SK-N-SH (cell line): ENCODE measurements around the gene B4GALT6. TPM values are rescaled to one million over a fixed set of nuclear protein-coding genes. Genes with fewer than 3 reads are reported as not detected.

Experiments
- CTCF ChIA-PET: fragments of 300-600, 350-600 bp; formaldehyde crosslinking; extraction: SDS; loops from one replicate; lab custom pipeline; 2021; lab: Yijun Ruan, JAX
- POLR2A ChIA-PET: fragments of 350-600 bp; sonication (Branson Sonifier 250); formaldehyde crosslinking; extraction: SDS; loops from one replicate; lab custom pipeline; 2020; ENCODE audit warnings: antibody characterized with exemption, inconsistent platforms; lab: Yijun Ruan, JAX
- DNase-seq: peaks from one replicate; pipeline ENCODE4 v3.0.0; 2012
- H2AFZ ChIP-seq: fragments of 200-600 bp; sonication (generic); 2 replicates; pipeline ENCODE4 v1.8.1; 2016; ENCODE audit warnings: antibody characterized with exemption, mild to moderate bottlenecking, low read depth
- H3F3A ChIP-seq: fragments of 200-600 bp; sonication (generic); replicated peaks from 2 replicates; pipeline ENCODE3; 2016; ENCODE audit warnings: antibody characterized with exemption, mild to moderate bottlenecking; ENCODE audit not compliant: insufficient read depth
- H3K27ac ChIP-seq, 2 experiments: fragments of 200-500 bp in 1 of 2; fragments of 200-600 bp in 1 of 2; sonication (Bioruptor generic) in 1 of 2; sonication (generic), shearing (Covaris generic) in 1 of 2; 2 replicates each; pipeline versions ENCODE4 v1.5.1 to v1.6.1; 2014 to 2016; ENCODE audit warnings: low read depth in 2 of 2, inconsistent platforms in 1 of 2, low read length in 1 of 2, mild to moderate bottlenecking in 1 of 2, mixed read lengths in 1 of 2
- H3K27me3 ChIP-seq: fragments of 200-600 bp; sonication (generic), shearing (Covaris generic); 2 replicates; pipeline ENCODE4 v1.6.1; 2016; ENCODE audit warnings: mixed run types; ENCODE audit not compliant: insufficient read depth
- H3K36me3 ChIP-seq, 2 experiments: fragments of 200-500 bp in 1 of 2; fragments of 200-600 bp in 1 of 2; sonication (Bioruptor generic) in 1 of 2; sonication (generic) in 1 of 2; replicated peaks in 1 of 2; 2 replicates each; pipeline versions ENCODE3 to v1.5.1; 2014 to 2016; ENCODE audit warnings: low read length in 1 of 2, mild to moderate bottlenecking in 1 of 2; ENCODE audit not compliant: insufficient read depth in 2 of 2, control insufficient read depth in 1 of 2
- H3K4me1 ChIP-seq, 2 experiments: fragments of 200-500 bp in 1 of 2; fragments of 200-600 bp in 1 of 2; sonication (Bioruptor generic) in 1 of 2; sonication (generic), shearing (Covaris generic) in 1 of 2; 2 replicates each; pipeline versions ENCODE4 v1.5.1 to v1.6.1; 2014 to 2016; ENCODE audit warnings: low read depth in 1 of 2, low read length in 1 of 2, mixed run types in 1 of 2; ENCODE audit not compliant: insufficient read depth in 2 of 2, control insufficient read depth in 1 of 2
- H3K4me2 ChIP-seq: fragments of 200-600 bp; sonication (generic), shearing (Covaris generic); 2 replicates; pipeline ENCODE4 v1.6.1; 2017; ENCODE audit warnings: mixed run types
- H3K4me3 ChIP-seq, 2 experiments: fragments of 200-500 bp in 1 of 2; fragments of 200-600 bp in 1 of 2; sonication (Bioruptor generic) in 1 of 2; sonication (generic), shearing (Covaris generic) in 1 of 2; 2 replicates each; pipeline versions ENCODE4 v1.5.1 to v1.8.1; 2014 to 2016; ENCODE audit warnings: low read depth in 2 of 2, inconsistent platforms in 1 of 2, low read length in 1 of 2, mild to moderate bottlenecking in 1 of 2, mixed read lengths in 1 of 2, moderate library complexity in 1 of 2
- H3K79me2 ChIP-seq: fragments of 200-600 bp; sonication (generic); 2 replicates; pipeline ENCODE4 v1.8.1; 2017; ENCODE audit warnings: mild to moderate bottlenecking; ENCODE audit not compliant: insufficient read depth
- H3K9ac ChIP-seq: fragments of 200-600 bp; sonication (generic); 2 replicates; pipeline ENCODE4 v1.6.1; 2017; ENCODE audit warnings: mixed run types
- H3K9me2 ChIP-seq: fragments of 200-600 bp; sonication (generic); 2 replicates; pipeline ENCODE4 v1.6.1; 2017; ENCODE audit warnings: mixed run types
- H3K9me3 ChIP-seq: fragments of 200-600 bp; sonication (generic); 2 replicates; pipeline ENCODE4 v1.6.1; 2017; ENCODE audit warnings: mixed run types, mild to moderate bottlenecking, moderate library complexity
- H4K20me1 ChIP-seq: fragments of 200-600 bp; sonication (generic); 2 replicates; pipeline ENCODE4 v1.6.1; 2017; ENCODE audit warnings: mild to moderate bottlenecking, mixed run types; ENCODE audit not compliant: insufficient read depth
- CHD2 ChIP-seq: fragments of 150-350 bp; IDR thresholded peaks from 2 replicates; pipeline ENCODE4 v1.6.1; 2018; ENCODE audit warnings: low read length; ENCODE audit not compliant: partially characterized antibody
- ELF1 ChIP-seq: IDR thresholded peaks from 2 replicates; pipeline ENCODE4 v1.4.0; 2012
- EP300 ChIP-seq, 2 experiments: IDR thresholded peaks; 2 replicates each; pipeline versions ENCODE4 v1.4.0 to v1.6.1; 2012; ENCODE audit warnings: borderline replicate concordance in 1 of 2, low read depth in 1 of 2, low read length in 1 of 2
- GATA2 ChIP-seq: sonication (generic); formaldehyde crosslinking; IDR thresholded peaks from 2 replicates; pipeline ENCODE4 v1.5.0; 2020; ENCODE audit warnings: mild to moderate bottlenecking, missing genetic modification reagents
- JUND ChIP-seq: IDR thresholded peaks from 2 replicates; pipeline ENCODE4 v1.4.0; 2012
- POLR2AphosphoS5 ChIP-seq: IDR thresholded peaks from 2 replicates; pipeline ENCODE4 v1.6.1; 2012; ENCODE audit warnings: low read depth, low read length
- RCOR1 ChIP-seq: fragments of 150-350 bp; IDR thresholded peaks from 2 replicates; pipeline ENCODE4 v1.6.1; 2017; ENCODE audit warnings: antibody characterized with exemption, low read length
- RFX5 ChIP-seq: IDR thresholded peaks from 2 replicates; pipeline ENCODE4 v1.6.1; 2012; ENCODE audit warnings: mild to moderate bottlenecking, improper control_type of control experiment, low read length
- RXRA ChIP-seq: IDR thresholded peaks from 2 replicates; pipeline ENCODE4 v1.4.0; 2012; ENCODE audit warnings: low read depth, mild to moderate bottlenecking, borderline replicate concordance
- SIN3A ChIP-seq: IDR thresholded peaks from 2 replicates; pipeline ENCODE4 v1.6.1; 2012; ENCODE audit warnings: low read depth, mild to moderate bottlenecking, low read length, moderate library complexity, borderline replicate concordance
- SMC3 ChIP-seq: IDR thresholded peaks from 2 replicates; pipeline ENCODE4 v1.6.1; 2012; ENCODE audit warnings: low read depth, low read length, improper control_type of control experiment
- TEAD4 ChIP-seq: IDR thresholded peaks from 2 replicates; pipeline ENCODE4 v1.4.0; 2012; ENCODE audit warnings: mild to moderate bottlenecking, borderline replicate concordance; ENCODE audit not compliant: insufficient read depth
- USF1 ChIP-seq: IDR thresholded peaks from 2 replicates; pipeline ENCODE4 v1.4.0; 2012; ENCODE audit warnings: low read depth, borderline replicate concordance
- YY1 ChIP-seq: IDR thresholded peaks from 2 replicates; pipeline ENCODE4 v1.4.0; 2012; ENCODE audit warnings: low read depth, mild to moderate bottlenecking
- ZBTB33 ChIP-seq: IDR thresholded peaks from 2 replicates; pipeline ENCODE4 v1.4.0; 2012; ENCODE audit warnings: low read depth, borderline replicate concordance
- WGBS: methylation state at CpG from one replicate; pipeline ENCODE4 v1.1.6; 2017; ENCODE audit warnings: low lambda C conversion rate; 5-methylcytosine and 5-hydroxymethylcytosine counted together
- polyA plus RNA-seq, 3 experiments: library from polyadenylated mRNA; depleted of rRNA; stranded (reverse); fragments of >200 nt; gene quantifications; 2 replicates each; pipeline ENCODE4 v1.2.3, GENCODE V29; 2012

B4GALT6 gene
- polyA plus RNA-seq, 1 of the 3 experiments (the other 2 are of a cell fraction): 3.1 TPM

GRCh38 chr18:31672628-31673135, 11.7 kb downstream of the B4GALT6 start:
- H2AFZ ChIP-seq: no peak overlapping the region
- no peaks in the 10 kb centered on the region for H3K27me3 ChIP-seq

GRCh38 chr18:31671951-31672350, 12.4 kb downstream of the B4GALT6 start:
- H3F3A ChIP-seq: peaks cover 3% of the 10 kb centered on the region
- DNase-seq: peak; percentile 51
- no peaks in the 10 kb centered on the region for H3K36me3 ChIP-seq
- no peaks in the 10 kb centered on the region for H3K9me2 ChIP-seq
- ChIA-PET CTCF (interaction anchor here (1.1 to 1.8 kb wide), 5 partner anchors 13 to 115 kb away, joined by 3 to 7 read pairs (median 4); partner anchors contain the start of gene B4GALT6), POLR2A (no interaction called here)
- H4K20me1 ChIP-seq: no peaks in the 10 kb centered on the region
- no peak overlapping the region for H2AFZ ChIP-seq
- H3K9ac ChIP-seq: no peak overlapping the region
- TF ChIP-seq SIN3A (no peak), CHD2 (peak; percentile 12), JUND (no peak), RXRA (no peak), GATA2 (CRISPR knock-in tag) (peak; percentile 59; the same call in 1 of the 2 replicates), SMC3 (no peak), ZBTB33 (no peak)
- no peaks in the 10 kb centered on the region for H3K9me3 ChIP-seq
- H3K4me3 ChIP-seq: no peak overlapping the region
- H3K27me3 ChIP-seq: no peaks in the 10 kb centered on the region
- H3K4me1 ChIP-seq: peaks cover 14 to 26% of the 10 kb centered on the region in 2 experiments; a peak in 3 of 4 replicates
- peak overlapping the region in 1 of 2 experiments; percentile 67; a peak in 2 of 4 replicates for H3K27ac ChIP-seq
- 38% methylated on average over 1 of the region's 1 CpG for WGBS
- 0 out of 2 replicates have a peak overlapping the region, but pooled peaks have one; percentile 22 for H3K4me2 ChIP-seq
- H3K79me2 ChIP-seq: peaks cover 4% of the 10 kb centered on the region; the same call in 1 of the 2 replicates

More at GRCh38 chr18:31672628-31673135, 11.7 kb downstream of the B4GALT6 start:
- DNase-seq: no peak
- POLR2A ChIA-PET: no interaction called here
- Histone ChIP-seq H3K4me1 (peaks cover 14 to 27% of the 10 kb centered on the region in 2 experiments; a peak in 3 of 4 replicates), H3K27ac (peak overlapping the region in 1 of 2 experiments; percentile 67; a peak in 1 of 4 replicates), H3K9me3 (no peaks in the 10 kb centered on the region), H4K20me1 (no peaks in the 10 kb centered on the region), H3K4me2 (peak overlapping the region; percentile 49), H3K36me3 (no peaks in the 10 kb centered on the region), H3K9me2 (no peaks in the 10 kb centered on the region), H3K9ac (no peak overlapping the region), H3K79me2 (peaks cover 12% of the 10 kb centered on the region; the same call in 1 of the 2 replicates), H3F3A (peaks cover 3% of the 10 kb centered on the region), H3K4me3 (peak overlapping the region in 1 of 2 experiments; percentile 18; a peak in 1 of 4 replicates)
- CTCF ChIA-PET: interaction anchor here (1.1 to 1.8 kb wide), 5 partner anchors 12 to 116 kb away, joined by 3 to 7 read pairs (median 4); partner anchors contain the start of gene B4GALT6
- no peak for TF ChIP-seq YY1
- TF ChIP-seq GATA2 (CRISPR knock-in tag): no peak
- TF ChIP-seq RCOR1: no peak
- no peak for TF ChIP-seq TEAD4
- TF ChIP-seq ELF1: no peak
- no peak for TF ChIP-seq ZBTB33
- no peak for TF ChIP-seq EP300 (IDR thresholded peaks at IDR 0.05; ENCODE audit: borderline replicate concordance in 1 of 2, low read depth in 1 of 2, low read length in 1 of 2)
- TF ChIP-seq POLR2AphosphoS5: no peak
- no peak for TF ChIP-seq SMC3
- no peak for TF ChIP-seq RFX5
- no peak for TF ChIP-seq USF1
